GM12864 (cell line): ENCODE data around the gene DMAC2.
"Not testable (repeated sequence)": the region's sequence is repeated elsewhere in the genome, so short reads cannot be mapped to it uniquely, and the experiment has no call there.

Source experiments
- DNase-seq: peaks from one replicate; pipeline ENCODE4 v3.0.0-alpha.2; 2011; ENCODE audit warnings: low read depth
- H3K4me3 ChIP-seq: 2 replicates; pipeline ENCODE4 v1.5.1; 2011; ENCODE audit warnings: mild to moderate bottlenecking, low read depth, low read length, control low read depth
- TF ChIP-seq, protein P1 (sequence below): IDR thresholded peaks from 2 replicates; pipeline ENCODE4 v1.5.1; 2011; ENCODE audit warnings: low read depth, mild to moderate bottlenecking, moderate library complexity, low read length, control low read depth, inconsistent platforms; ENCODE audit errors: missing control alignments

The DMAC2 gene

GRCh38 chr19:41397086-41398049, 42.3 kb downstream of the DMAC2 start, which contains the start of the genes BCKDHA and EXOSC5:
TSS of gene BCKDHA (plus strand) at chr19:41397818. CDS start at chr19:41397828, 10 bp downstream.
TSS of gene EXOSC5 (minus strand) at chr19:41397359. CDS start at chr19:41397328, 31 bp downstream.
- H3K4me3 ChIP-seq, result peak within 1 kb of the TSS; percentile 96
- peak; percentile 99 for DNase-seq
- TF ChIP-seq, protein P1, sequence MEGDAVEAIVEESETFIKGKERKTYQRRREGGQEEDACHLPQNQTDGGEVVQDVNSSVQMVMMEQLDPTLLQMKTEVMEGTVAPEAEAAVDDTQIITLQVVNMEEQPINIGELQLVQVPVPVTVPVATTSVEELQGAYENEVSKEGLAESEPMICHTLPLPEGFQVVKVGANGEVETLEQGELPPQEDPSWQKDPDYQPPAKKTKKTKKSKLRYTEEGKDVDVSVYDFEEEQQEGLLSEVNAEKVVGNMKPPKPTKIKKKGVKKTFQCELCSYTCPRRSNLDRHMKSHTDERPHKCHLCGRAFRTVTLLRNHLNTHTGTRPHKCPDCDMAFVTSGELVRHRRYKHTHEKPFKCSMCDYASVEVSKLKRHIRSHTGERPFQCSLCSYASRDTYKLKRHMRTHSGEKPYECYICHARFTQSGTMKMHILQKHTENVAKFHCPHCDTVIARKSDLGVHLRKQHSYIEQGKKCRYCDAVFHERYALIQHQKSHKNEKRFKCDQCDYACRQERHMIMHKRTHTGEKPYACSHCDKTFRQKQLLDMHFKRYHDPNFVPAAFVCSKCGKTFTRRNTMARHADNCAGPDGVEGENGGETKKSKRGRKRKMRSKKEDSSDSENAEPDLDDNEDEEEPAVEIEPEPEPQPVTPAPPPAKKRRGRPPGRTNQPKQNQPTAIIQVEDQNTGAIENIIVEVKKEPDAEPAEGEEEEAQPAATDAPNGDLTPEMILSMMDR, result no peak

GRCh38 chr19:41395355-41395754, 44.4 kb downstream of the DMAC2 start:
- no peak for DNase-seq
- peak overlapping the region; percentile 19; the same call in 1 of the 2 replicates for H3K4me3 ChIP-seq
- TF ChIP-seq, protein P1, result no peak

DNA sequence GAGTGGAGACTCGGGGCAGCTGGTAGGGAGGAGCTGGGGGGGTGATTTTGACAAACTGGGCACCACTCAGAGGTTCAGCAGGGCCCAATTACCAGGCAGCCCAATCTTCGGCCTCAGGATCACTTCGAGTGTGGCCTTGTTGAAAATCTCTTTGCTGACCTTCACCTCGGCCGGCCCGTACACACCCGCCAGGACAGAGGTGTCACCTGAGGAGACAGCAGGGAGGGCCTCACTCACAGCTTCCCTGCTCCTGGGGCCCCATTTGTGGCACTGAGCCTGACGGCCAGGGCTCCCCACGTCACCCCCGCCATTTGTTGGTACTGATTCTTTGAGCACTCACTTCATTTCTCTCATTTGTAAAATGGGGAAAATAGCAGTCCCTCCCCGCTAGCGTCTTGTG, 46.9 kb downstream of the DMAC2 start:
- TF ChIP-seq, protein P1, result no peak
- no peak for DNase-seq
- no peak overlapping the region for H3K4me3 ChIP-seq

DNA sequence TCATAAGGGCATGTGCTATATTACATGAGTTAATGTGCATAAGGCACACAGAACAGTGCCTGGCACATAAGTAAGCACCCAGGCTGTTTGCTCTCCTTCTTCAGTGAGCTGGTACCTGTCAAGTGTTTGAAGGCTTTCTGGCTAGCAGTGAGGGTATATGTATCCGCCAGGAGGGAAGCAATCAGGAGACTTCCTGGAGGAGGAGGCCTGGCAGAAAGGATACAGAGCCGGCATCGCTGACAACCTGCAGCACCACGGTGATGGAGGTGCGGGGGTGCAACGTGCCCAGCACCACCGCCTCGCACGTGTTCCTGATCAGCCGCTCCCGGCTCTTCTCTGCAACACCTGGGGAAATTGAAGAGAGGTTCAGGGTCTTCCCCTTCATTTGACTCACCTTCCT, 48.1 kb downstream of the DMAC2 start:
- TF ChIP-seq, protein P1, result no peak
- no peak for DNase-seq
- H3K4me3 ChIP-seq, result no peak overlapping the region

- no peak for DNase-seq
- TF ChIP-seq, protein P1, result no peak
- no peak overlapping the region for H3K4me3 ChIP-seq
Measured at GRCh38 chr19:41386442-41386841, 53.3 kb downstream of the DMAC2 start.

- TF ChIP-seq, protein P1, result no peak
- no peak overlapping the region for H3K4me3 ChIP-seq
- DNase-seq, result no peak
Measured at GRCh38 chr19:41384351-41384750, 55.4 kb downstream of the DMAC2 start.

GRCh38 chr19:41381536-41381935, 58.2 kb downstream of the DMAC2 start:
- DNase-seq, H3K4me3 ChIP-seq: not testable (repeated sequence)
